Astrocyte (in vitro differentiated cells and primary cell): ENCODE data around the gene CCDC93. TPM values are rescaled to one million over a fixed set of nuclear protein-coding genes. Genes with fewer than 3 reads are reported as not detected.

ENCODE experiments used
- DNase-seq: peaks from one replicate; pipeline ENCODE4 v3.0.0-alpha.2; 2010; ENCODE audit warnings: low read depth
- FAIRE-seq: peaks from 2 replicates; lab custom pipeline; 2011; peaks lifted over from hg19 to GRCh38; lab: Jason Lieb, UNC
- H2AFZ ChIP-seq: 2 replicates; pipeline ENCODE4 v1.6.0; 2012; ENCODE audit warnings: low read depth, low read length, inconsistent platforms
- H3K27ac ChIP-seq: 2 replicates; pipeline ENCODE4 v1.5.1; 2011; ENCODE audit warnings: low read depth, low read length, inconsistent platforms
- H3K27me3 ChIP-seq: 2 replicates; pipeline ENCODE4 v1.6.0; 2011; ENCODE audit warnings: low read length, inconsistent platforms; ENCODE audit not compliant: insufficient read depth
- H3K36me3 ChIP-seq: 2 replicates; pipeline ENCODE4 v1.5.1; 2011; ENCODE audit warnings: low read length, inconsistent platforms; ENCODE audit not compliant: insufficient read depth
- H3K4me1 ChIP-seq: 2 replicates; pipeline ENCODE4 v1.5.1; 2011; ENCODE audit warnings: low read length, inconsistent platforms; ENCODE audit not compliant: insufficient read depth
- H3K4me2 ChIP-seq: 2 replicates; pipeline ENCODE4 v1.6.0; 2012; ENCODE audit warnings: low read length, inconsistent platforms
- H3K4me3 ChIP-seq: 2 replicates; pipeline ENCODE4 v1.5.1; 2011; ENCODE audit warnings: low read depth, mild to moderate bottlenecking, low read length, inconsistent platforms; ENCODE audit not compliant: insufficient read depth
- H3K79me2 ChIP-seq: 2 replicates; pipeline ENCODE4 v1.6.0; 2012; ENCODE audit warnings: mild to moderate bottlenecking, low read length, inconsistent platforms; ENCODE audit not compliant: insufficient read depth
- H3K9ac ChIP-seq: 2 replicates; pipeline ENCODE4 v1.6.0; 2012; ENCODE audit warnings: mild to moderate bottlenecking, low read length, inconsistent platforms
- H3K9me3 ChIP-seq: 2 replicates; pipeline ENCODE4 v1.5.1; 2012; ENCODE audit warnings: low read depth, mild to moderate bottlenecking, low read length, inconsistent platforms; ENCODE audit not compliant: insufficient read depth
- H4K20me1 ChIP-seq: 2 replicates; pipeline ENCODE4 v1.6.0; 2012; ENCODE audit warnings: low read length, inconsistent platforms; ENCODE audit not compliant: insufficient read depth
- H3K27ac Mint-ChIP-seq: one replicate; pipeline ENCODE4 v1.8.0; 2021; ENCODE audit warnings: mild to moderate bottlenecking, mixed read lengths; ENCODE audit not compliant: unreplicated experiment
- H3K27me3 Mint-ChIP-seq: one replicate; pipeline ENCODE4 v1.8.0; 2021; ENCODE audit warnings: low read depth, mixed read lengths; ENCODE audit not compliant: unreplicated experiment
- H3K36me3 Mint-ChIP-seq: one replicate; pipeline ENCODE4 v1.8.0; 2021; ENCODE audit warnings: low read depth, mixed read lengths; ENCODE audit not compliant: unreplicated experiment
- H3K4me1 Mint-ChIP-seq: one replicate; pipeline ENCODE4 v1.8.0; 2021; ENCODE audit warnings: low read depth, mixed read lengths; ENCODE audit not compliant: unreplicated experiment
- H3K4me3 Mint-ChIP-seq: one replicate; pipeline ENCODE4 v1.8.0; 2021; ENCODE audit warnings: mild to moderate bottlenecking, moderate library complexity, mixed read lengths; ENCODE audit not compliant: unreplicated experiment
- H3K9me3 Mint-ChIP-seq: one replicate; pipeline ENCODE4 v1.8.0; 2021; ENCODE audit warnings: mild to moderate bottlenecking, mixed read lengths; ENCODE audit not compliant: unreplicated experiment
- CTCF ChIP-seq: IDR thresholded peaks from 2 replicates; pipeline ENCODE4 v1.5.1; 2011; ENCODE audit warnings: low read depth, mild to moderate bottlenecking, inconsistent platforms, low read length, moderate library complexity; ENCODE audit not compliant: insufficient read depth
- EZH2 ChIP-seq: IDR thresholded peaks from 2 replicates; pipeline ENCODE4 v1.6.1; 2012; ENCODE audit warnings: mild to moderate bottlenecking, low read length, inconsistent platforms; ENCODE audit not compliant: insufficient read depth
- total RNA-seq: library from RNA; stranded (reverse); gene quantifications from 2 replicates; pipeline ENCODE4 v1.2.1, GENCODE V29; 2021

The CCDC93 gene
- total RNA-seq, 1 donor from 2014 or later, result 29.1 TPM

GRCh38 chr2:117984208-117984607 is 29.7 kb downstream of the CCDC93 start:
- Histone ChIP-seq H3K4me2 (no peak overlapping the region), H3K4me1 (peaks cover 35% of the 10 kb centered on the region), H3K27me3 (no peaks in the 10 kb centered on the region), H3K79me2 (no peaks in the 10 kb centered on the region), H3K9ac (no peak overlapping the region), H3K36me3 (peaks cover under 1% of the 10 kb centered on the region), H3K9me3 (no peaks in the 10 kb centered on the region), H2AFZ (no peak overlapping the region), H4K20me1 (no peaks in the 10 kb centered on the region), H3K27ac (no peak overlapping the region), H3K4me3 (no peak overlapping the region)
- DNase-seq, result no peak
- FAIRE-seq, result no peak
- Mint-ChIP-seq H3K27me3 (no peaks in the 10 kb centered on the region), H3K4me3 (no peak overlapping the region), H3K27ac (no peak overlapping the region), H3K36me3 (no peaks in the 10 kb centered on the region), H3K4me1 (peaks cover 26% of the 10 kb centered on the region), H3K9me3 (no peaks in the 10 kb centered on the region)
- TF ChIP-seq CTCF (no peak), EZH2 (no peak)

- H3K79me2 ChIP-seq, result no peaks in the 10 kb centered on the region
- H3K27ac ChIP-seq, result peak overlapping the region; percentile 97
- H3K27me3 ChIP-seq, result no peaks in the 10 kb centered on the region
- peaks cover 42% of the 10 kb centered on the region for H3K4me1 ChIP-seq
- no peak overlapping the region for H3K4me3 ChIP-seq
- Mint-ChIP-seq H3K27me3 (no peaks in the 10 kb centered on the region), H3K36me3 (no peaks in the 10 kb centered on the region), H3K27ac (peak overlapping the region; percentile 54), H3K9me3 (no peaks in the 10 kb centered on the region), H3K4me3 (no peak overlapping the region), H3K4me1 (peaks cover 28% of the 10 kb centered on the region)
- TF ChIP-seq CTCF (no peak), EZH2 (no peak)
- H3K4me2 ChIP-seq, result no peak overlapping the region
- no peak overlapping the region for H3K9ac ChIP-seq
- DNase-seq (peak; percentile 92), FAIRE-seq (no peak)
- no peaks in the 10 kb centered on the region for H3K36me3 ChIP-seq
- no peaks in the 10 kb centered on the region for H3K9me3 ChIP-seq
- no peaks in the 10 kb centered on the region for H4K20me1 ChIP-seq
- H2AFZ ChIP-seq, result no peak overlapping the region
These were observed 30.8 kb downstream of the CCDC93 start for GRCh38 chr2:117983040-117983439.

GRCh38 chr2:117982376-117983033 is 31.4 kb downstream of the CCDC93 start:
- Mint-ChIP-seq H3K27me3 (no peaks in the 10 kb centered on the region), H3K27ac (peak overlapping the region; percentile 54), H3K9me3 (no peaks in the 10 kb centered on the region), H3K4me3 (no peak overlapping the region), H3K36me3 (peaks cover 2% of the 10 kb centered on the region), H3K4me1 (peaks cover 30% of the 10 kb centered on the region)
- Histone ChIP-seq H3K27ac (peak overlapping the region; percentile 97), H3K27me3 (no peaks in the 10 kb centered on the region), H3K9ac (peak overlapping the region; percentile 10), H3K79me2 (peaks cover 1% of the 10 kb centered on the region), H3K9me3 (no peaks in the 10 kb centered on the region), H2AFZ (no peak overlapping the region), H3K4me3 (no peak overlapping the region), H4K20me1 (no peaks in the 10 kb centered on the region), H3K4me1 (peaks cover 45% of the 10 kb centered on the region), H3K36me3 (no peaks in the 10 kb centered on the region), H3K4me2 (no peak overlapping the region)
- TF ChIP-seq CTCF (peak; percentile 3), EZH2 (no peak)
- FAIRE-seq, result no peak
- no peak for DNase-seq
